ENCODE measurements around the gene DNMT3B. TPM values are rescaled to one million over a fixed set of nuclear protein-coding genes. Genes with fewer than 3 reads are reported as not detected.

DNMT3B gene
- total RNA-seq, 4 donors from 2014 or later: 2.7 to 5.0 (median 2.9) TPM

- peaks cover 74% of the 10 kb centered on the region for H3K36me3 ChIP-seq
- TF ChIP-seq EP300 (IDR thresholded peaks at IDR 0.05): no peak
- TF ChIP-seq CTCF (IDR thresholded peaks at IDR 0.05): no peak
- no peak for TF ChIP-seq POLR2AphosphoS5 (IDR thresholded peaks at IDR 0.05)
- TF ChIP-seq POLR2A (IDR thresholded peaks at IDR 0.05): no peak
- H3K4me1 ChIP-seq: no peaks in the 10 kb centered on the region
- no peaks in the 10 kb centered on the region for H3K9me3 ChIP-seq
- DNase-seq (ENCODE audit: low spot score in 2 of 2): no peak
- 71% methylated on average over 2 of the region's 2 CpGs for WGBS
- H3K4me3 ChIP-seq: no peak overlapping the region
- H3K27me3 ChIP-seq: no peaks in the 10 kb centered on the region
- H3K27ac ChIP-seq: no peak overlapping the region
Measured at GRCh38 chr20:32841632-32842031, 79.4 kb downstream of the DNMT3B start.

- H3K4me3 ChIP-seq: no peak overlapping the region
- no peak for DNase-seq (ENCODE audit: low spot score in 2 of 2)
- H3K27ac ChIP-seq: no peak overlapping the region
- H3K9me3 ChIP-seq: no peaks in the 10 kb centered on the region
- TF ChIP-seq CTCF (IDR thresholded peaks at IDR 0.05): no peak
- TF ChIP-seq POLR2AphosphoS5 (IDR thresholded peaks at IDR 0.05): no peak
- no peak for TF ChIP-seq EP300 (IDR thresholded peaks at IDR 0.05)
- TF ChIP-seq POLR2A (IDR thresholded peaks at IDR 0.05): no peak
- no peaks in the 10 kb centered on the region for H3K4me1 ChIP-seq
- 92% methylated on average over 8 of the region's 8 CpGs for WGBS
- H3K27me3 ChIP-seq: no peaks in the 10 kb centered on the region
- H3K36me3 ChIP-seq: peaks cover 73% of the 10 kb centered on the region
Measured at GRCh38 chr20:32842688-32843524, 80.7 kb downstream of the DNMT3B start.

GRCh38 chr20:32845786-32846185, 83.6 kb downstream of the DNMT3B start:
- H3K36me3 ChIP-seq: peaks cover 65% of the 10 kb centered on the region

GRCh38 chr20:32846852-32847251, 84.7 kb downstream of the DNMT3B start:
- Histone ChIP-seq H3K27me3 (no peaks in the 10 kb centered on the region), H3K9me3 (no peaks in the 10 kb centered on the region), H3K27ac (no peak overlapping the region), H3K36me3 (peaks cover 63% of the 10 kb centered on the region), H3K4me1 (no peaks in the 10 kb centered on the region), H3K4me3 (no peak overlapping the region)
- TF ChIP-seq POLR2A (IDR thresholded peaks at IDR 0.05): no peak
- TF ChIP-seq POLR2AphosphoS5 (IDR thresholded peaks at IDR 0.05): no peak
- TF ChIP-seq CTCF (IDR thresholded peaks at IDR 0.05): no peak
- no peak for TF ChIP-seq EP300 (IDR thresholded peaks at IDR 0.05)
- DNase-seq (ENCODE audit: low spot score in 2 of 2): no peak
- 58% methylated on average over 5 of the region's 5 CpGs for WGBS

More at GRCh38 chr20:32845786-32846185, 83.6 kb downstream of the DNMT3B start:
- Histone ChIP-seq H3K27ac (no peak overlapping the region), H3K27me3 (no peaks in the 10 kb centered on the region), H3K9me3 (no peaks in the 10 kb centered on the region), H3K4me1 (no peaks in the 10 kb centered on the region), H3K4me3 (no peak overlapping the region)
- TF ChIP-seq CTCF (IDR thresholded peaks at IDR 0.05) (no peak), POLR2AphosphoS5 (IDR thresholded peaks at IDR 0.05) (no peak), EP300 (IDR thresholded peaks at IDR 0.05) (no peak), POLR2A (IDR thresholded peaks at IDR 0.05) (no peak)
- no peak for DNase-seq (ENCODE audit: low spot score in 2 of 2)
- 90% methylated on average over 2 of the region's 2 CpGs for WGBS

- no peak overlapping the region for H3K4me3 ChIP-seq
- WGBS: 91% methylated on average over 5 of the region's 5 CpGs
- DNase-seq (ENCODE audit: low spot score in 2 of 2): no peak
- no peak overlapping the region for H3K27ac ChIP-seq
- H3K36me3 ChIP-seq: peaks cover 52% of the 10 kb centered on the region
- TF ChIP-seq POLR2A (IDR thresholded peaks at IDR 0.05) (no peak), CTCF (IDR thresholded peaks at IDR 0.05) (no peak), POLR2AphosphoS5 (IDR thresholded peaks at IDR 0.05) (no peak), EP300 (IDR thresholded peaks at IDR 0.05) (no peak)
- H3K9me3 ChIP-seq: no peaks in the 10 kb centered on the region
- H3K4me1 ChIP-seq: no peaks in the 10 kb centered on the region
- H3K27me3 ChIP-seq: no peaks in the 10 kb centered on the region
Measured at GRCh38 chr20:32847964-32848363, 85.8 kb downstream of the DNMT3B start.
